GM12892 (cell line): Measurements from ENCODE around the gene ALOX15B.

Source experiments
- POLR2A ChIP-seq: IDR thresholded peaks from 2 replicates; pipeline ENCODE4 v1.6.1; 2011; ENCODE audit warnings: low read depth, low read length, control low read depth
- POLR2AphosphoS5 ChIP-seq: IDR thresholded peaks from 2 replicates; pipeline ENCODE4 v1.6.1; 2011; ENCODE audit warnings: low read depth, low read length, control low read depth

GRCh38 chr17:8082292-8082691, 43.4 kb downstream of the ALOX15B start:
- TF ChIP-seq POLR2AphosphoS5 (no peak), POLR2A (no peak)
